Frontal cortex (tissue), 4 donors: ENCODE data around the gene MAP7. TPM values are rescaled to one million over a fixed set of nuclear protein-coding genes. Genes with fewer than 3 reads are reported as not detected.

Experiments
- DNase-seq, 2 donors: peaks; one replicate each; pipeline ENCODE4 v3.0.0; 2012; ENCODE audit warnings: low spot score in 2 of 2
- FAIRE-seq: peaks from 2 replicates; lab custom pipeline; 2012; peaks lifted over from hg19 to GRCh38; lab: Jason Lieb, UNC
- total RNA-seq: library from RNA; depleted of rRNA; stranded (reverse); fragments of >200 nt; gene quantifications from one replicate; pipeline ENCODE4 v1.2.3, GENCODE V29; 2014
- donor health status: control.
- donor health status: control.
- donor health status: control.

The MAP7 gene
- total RNA-seq, 1 donor from 2014 or later = 5.7 TPM

DNA sequence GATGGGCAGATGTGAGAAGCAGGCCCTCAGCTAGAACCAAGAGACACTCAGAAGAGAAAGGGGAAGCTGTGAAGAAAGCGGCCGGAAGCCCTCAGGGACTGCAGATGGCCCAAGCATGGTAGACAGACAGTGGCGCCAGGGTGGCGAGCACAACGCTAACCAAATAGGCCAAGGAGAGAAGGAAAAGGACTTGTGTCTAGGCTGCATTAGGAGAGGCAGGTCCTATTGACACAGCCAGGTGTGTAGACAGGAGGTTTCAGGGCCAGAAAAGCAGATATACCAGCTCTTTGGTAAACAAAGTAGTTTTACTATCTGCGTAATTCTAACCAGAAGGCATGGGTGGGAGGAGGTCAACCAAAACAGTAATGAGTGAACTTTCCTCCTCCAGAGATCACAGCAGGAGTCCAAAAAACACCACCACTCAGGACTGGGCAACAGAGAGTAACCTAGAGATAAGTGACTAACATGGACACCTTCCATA is 15.8 kb upstream of the MAP7 start:
- FAIRE-seq (no peak), DNase-seq (no peak)

DNA sequence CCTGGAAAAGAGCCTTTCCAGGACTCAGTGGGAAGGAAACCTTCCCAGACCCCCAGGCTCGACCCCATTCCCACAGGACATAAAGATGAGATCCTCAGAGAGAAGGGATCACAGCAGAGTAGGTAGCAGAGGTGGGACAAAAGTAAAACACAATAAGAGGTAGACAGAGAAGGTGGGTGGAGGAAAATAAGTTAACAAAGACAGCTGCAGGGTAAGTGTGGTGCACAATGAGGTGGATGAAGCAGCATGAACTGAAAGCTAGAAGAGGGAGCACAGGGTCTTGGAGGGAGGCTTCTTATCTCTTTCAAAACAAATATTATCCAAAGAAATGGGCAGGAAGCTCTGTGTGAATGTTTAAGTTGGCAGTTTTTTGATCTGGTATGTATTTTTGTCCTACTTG is 14.0 kb upstream of the MAP7 start:
- no peak for DNase-seq
- no peak for FAIRE-seq

DNA sequence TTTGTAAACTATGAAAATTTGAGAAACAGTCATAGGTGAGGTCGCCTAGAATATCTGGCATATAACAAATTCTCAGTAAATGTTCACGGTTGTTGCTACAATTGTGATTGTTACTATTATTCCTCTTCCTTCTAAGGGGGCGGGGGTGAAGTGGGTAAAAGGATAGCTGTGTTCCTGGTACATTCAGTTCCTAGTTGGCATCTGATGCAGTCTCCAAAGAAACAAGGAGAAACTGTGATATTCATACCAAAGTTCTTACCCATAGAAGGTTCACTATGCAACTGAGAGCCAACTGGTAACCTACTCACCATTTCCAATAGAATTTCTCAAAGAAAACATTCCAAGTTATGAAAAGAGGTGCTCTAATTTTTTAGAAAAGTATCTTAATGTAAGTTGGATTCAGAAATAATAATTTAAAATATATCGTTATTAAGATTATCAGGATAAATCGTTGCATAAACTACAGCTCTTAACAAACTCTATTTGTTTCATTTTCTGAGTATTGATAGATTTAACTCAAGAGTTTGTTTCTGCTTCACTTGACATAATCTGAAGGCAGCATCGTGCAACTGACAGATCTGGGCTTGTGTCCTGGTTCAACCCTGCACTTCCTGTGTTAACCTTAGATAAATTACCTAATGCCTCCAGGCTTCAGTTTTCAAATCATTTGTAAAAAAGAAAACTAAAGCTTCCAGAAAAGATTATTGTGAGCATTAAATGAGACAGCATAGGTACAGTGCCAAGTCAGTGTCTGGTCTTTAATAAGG is 13.3 kb upstream of the MAP7 start:
- DNase-seq = no peak
- no peak for FAIRE-seq

GRCh38 chr6:136562211-136562610 is 12.0 kb upstream of the MAP7 start:
- DNase-seq (no peak), FAIRE-seq (no peak)

DNA sequence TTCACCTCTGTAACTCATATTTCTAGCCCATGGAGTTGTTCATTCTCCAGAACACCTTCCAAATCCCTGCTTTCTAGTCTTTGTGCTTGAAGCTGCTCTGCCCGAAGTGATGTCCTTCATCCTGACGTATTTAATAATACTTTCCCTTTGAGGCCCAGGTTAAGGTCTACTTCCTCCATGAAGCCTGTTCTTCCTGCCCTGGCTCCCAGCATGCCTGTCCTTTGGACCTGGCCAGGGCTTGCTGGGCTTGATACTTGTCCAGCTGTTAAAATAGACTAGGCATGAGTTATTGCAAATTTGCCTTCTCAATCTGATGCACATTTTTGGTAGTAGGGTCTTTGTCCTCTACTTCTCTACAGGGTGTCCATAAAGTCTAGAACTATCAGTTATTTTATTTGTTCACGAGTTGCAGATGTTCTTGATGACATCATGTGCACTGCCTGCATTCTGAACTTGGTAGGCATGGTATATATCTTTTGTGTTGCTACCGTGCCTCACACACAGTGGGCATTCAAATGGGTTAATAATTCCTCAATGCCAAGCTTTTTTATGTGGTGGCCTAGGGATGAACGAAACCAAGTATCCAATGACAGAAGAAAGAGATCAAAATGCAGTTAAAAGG is 3.1 kb upstream of the MAP7 start:
- FAIRE-seq (no peak), DNase-seq (no peak)

- FAIRE-seq (no peak), DNase-seq (no peak)
Observed at GRCh38 chr6:136552054-136552453, 1.8 kb upstream of the MAP7 start.

- peak in 1 of 2 donors; percentile 33 for DNase-seq
- no peak for FAIRE-seq
Observed at GRCh38 chr6:136551103-136551502, 881 bp upstream of the MAP7 start.

DNA sequence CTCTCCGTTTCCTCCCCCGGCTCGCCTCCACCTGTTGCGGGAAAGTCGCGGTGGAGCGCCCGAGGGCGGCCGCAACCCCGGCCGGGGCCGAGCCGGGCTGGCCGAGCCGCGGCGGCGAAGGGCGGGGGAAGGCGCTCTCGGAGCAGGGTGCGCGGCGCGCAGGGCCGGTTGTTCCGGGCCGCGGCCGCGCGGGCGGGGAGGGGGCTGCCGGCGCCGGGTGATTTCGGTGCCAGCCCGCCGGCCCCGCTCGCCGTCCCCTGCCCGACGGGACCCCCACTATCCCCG is 235 bp downstream of the MAP7 start:
- peak; percentile 63 to 77 for DNase-seq
- FAIRE-seq = no peak

GRCh38 chr6:136549300-136550044 is 750 bp downstream of the MAP7 start:
- FAIRE-seq = no peak
- DNase-seq = peak; percentile 31 to 55

GRCh38 chr6:136548582-136549299 is 1.5 kb downstream of the MAP7 start:
- FAIRE-seq (no peak), DNase-seq (peak in 1 of 2 donors; percentile 28)

- no peak for DNase-seq
- FAIRE-seq = no peak
Observed at GRCh38 chr6:136547871-136548270, 2.4 kb downstream of the MAP7 start.

GRCh38 chr6:136547336-136547735 is 2.9 kb downstream of the MAP7 start:
- peak in 1 of 2 donors; percentile 50 for DNase-seq
- peak; percentile 73 for FAIRE-seq

DNA sequence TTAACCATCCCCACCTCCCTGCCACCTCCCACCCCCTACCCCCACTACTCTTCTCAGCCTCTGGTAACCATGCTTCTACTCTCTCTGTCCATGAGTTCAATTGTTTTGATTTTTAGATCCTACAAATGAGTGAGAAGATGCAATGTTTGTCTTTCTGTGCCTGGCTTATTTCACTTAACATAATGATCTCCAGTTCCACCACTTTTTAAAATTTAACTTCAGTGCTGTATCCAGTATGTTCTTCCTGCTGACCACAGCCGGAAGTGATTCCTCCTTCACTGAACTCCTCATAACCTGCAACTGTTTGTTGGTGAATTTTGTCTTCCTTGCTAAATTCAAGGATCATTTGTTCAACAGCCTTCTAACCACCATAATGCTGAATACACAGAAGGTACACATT is 3.9 kb downstream of the MAP7 start:
- FAIRE-seq (no peak), DNase-seq (no peak)

DNA sequence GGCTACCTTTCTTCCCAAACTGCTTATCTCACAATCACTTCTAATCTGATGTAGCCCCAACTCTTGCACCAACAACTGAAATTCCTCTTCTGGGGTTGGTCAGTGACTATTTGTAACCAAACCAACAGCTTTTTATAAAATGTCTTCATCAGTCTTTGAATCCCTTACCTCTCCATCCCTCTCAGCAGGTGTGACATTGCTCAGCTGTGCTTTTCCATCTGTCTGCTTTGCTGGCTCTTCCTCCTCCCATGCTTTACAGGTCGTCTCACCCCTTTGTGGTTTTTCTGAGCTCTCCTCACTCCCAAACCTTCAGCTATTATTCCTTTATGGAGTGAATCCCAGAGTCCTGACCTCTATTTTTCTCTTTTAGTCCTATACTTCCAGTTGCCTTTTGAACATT is 5.9 kb downstream of the MAP7 start:
- no peak for FAIRE-seq
- no peak for DNase-seq

DNA sequence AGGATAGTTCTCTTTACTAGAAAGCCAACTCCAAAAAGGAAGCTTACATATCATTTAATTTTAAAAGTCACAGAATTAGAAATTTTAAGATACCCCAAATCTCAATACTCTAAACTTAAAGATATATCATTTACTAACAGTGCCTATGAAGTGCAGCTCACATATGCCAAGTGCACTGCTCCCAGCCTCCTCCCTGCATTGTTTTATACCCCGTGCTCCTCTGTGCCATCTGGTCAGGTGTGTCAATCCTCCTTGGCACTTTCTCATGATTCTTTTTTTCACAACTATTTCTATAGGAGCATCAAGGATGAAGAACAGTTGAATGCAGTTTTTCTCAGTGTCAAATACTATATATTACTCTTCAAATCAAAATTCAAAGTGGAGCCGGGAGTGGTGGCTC is 8.8 kb downstream of the MAP7 start:
- no peak for FAIRE-seq

DNA sequence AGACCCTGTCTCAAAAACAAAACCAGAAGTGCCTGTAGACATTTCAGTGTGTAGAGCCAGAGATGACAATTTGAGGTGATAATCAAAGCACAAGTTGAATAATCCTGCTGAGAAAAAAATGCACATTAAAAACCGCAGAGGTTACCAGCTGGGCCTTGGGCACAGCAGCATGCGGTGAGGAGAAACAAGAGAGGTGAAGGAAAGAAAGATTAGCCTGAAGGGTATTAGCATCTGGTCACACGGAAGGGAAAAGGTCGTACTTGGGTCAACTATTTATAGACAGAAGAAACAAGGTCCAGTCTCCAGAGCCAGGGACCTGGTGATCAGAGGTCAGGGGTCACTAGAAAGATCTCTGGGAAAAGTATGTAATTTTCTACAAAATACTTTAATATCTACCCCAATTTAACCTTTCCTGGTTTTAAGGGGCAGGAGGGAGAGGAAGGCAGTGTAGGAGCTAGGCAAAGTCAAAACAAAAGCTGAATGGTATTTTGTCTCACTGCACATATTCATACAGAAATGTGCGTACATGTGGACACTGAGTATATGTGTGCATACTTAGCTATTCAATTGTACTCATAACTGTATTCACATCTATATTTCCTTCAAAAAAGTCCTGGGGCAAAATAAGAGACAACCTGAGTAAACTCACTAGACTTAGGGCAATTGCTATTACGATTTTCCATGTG is 10.1 kb downstream of the MAP7 start:
- FAIRE-seq = no peak
- DNase-seq = no peak

More for the DNA sequence above, 8.8 kb downstream of the MAP7 start:
- no peak for DNase-seq

DNA sequence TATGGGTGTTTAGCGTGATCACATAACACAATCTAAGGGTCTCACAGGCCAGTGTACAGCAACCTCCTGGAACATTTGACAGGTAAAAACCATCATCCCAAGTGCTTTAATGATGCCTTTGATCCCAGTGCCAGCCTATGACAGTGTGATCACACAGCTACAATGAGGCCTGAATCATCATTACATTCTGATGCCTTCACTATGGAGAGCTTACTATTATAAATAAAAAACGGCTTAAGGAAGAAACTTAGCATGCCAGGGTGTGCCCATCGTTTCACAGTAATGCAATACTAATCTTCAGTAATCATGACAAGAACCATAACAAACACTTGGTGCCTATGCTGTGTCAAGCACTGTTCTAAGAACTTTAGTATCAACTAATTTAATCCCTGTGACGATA is 11.4 kb downstream of the MAP7 start:
- DNase-seq = no peak
- FAIRE-seq = no peak

DNA sequence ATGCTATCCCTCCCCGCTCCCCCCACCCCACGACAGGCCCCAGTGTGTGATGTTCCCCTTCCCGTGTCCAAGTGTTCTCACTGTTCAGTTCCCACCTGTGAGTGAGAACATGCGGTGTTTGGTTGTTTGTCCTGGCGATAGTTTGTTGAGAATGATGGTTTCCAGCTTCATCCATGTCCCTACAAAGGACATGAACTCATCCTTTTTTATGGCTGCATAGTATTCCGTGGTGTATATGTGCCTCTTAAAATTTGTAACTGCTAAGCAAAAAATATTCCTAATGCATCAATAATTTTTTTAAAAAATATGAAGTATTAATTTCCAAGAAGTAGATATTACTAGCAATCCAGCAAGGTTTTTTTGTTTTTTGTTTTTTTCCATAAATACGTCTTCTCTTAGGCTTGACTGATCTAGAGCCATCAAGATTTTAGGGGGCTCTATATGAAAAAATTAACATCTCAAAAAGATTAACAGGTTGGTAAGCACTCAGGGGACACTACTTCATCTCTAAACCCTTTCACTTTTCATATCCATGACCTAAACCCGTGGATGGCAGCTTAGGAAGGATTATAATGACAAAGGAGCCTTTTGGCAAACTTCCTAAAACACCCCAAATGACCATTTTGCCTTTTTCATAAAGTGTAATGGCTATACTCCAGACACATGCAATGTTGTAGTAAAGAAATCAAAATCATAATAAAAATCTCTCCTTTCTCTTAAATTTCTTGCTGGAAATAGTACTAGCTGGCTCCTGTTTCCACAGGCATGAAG is 14.2 kb downstream of the MAP7 start:
- no peak for DNase-seq
- FAIRE-seq = no peak
